Inflammatory macrophage treated with lipopolysaccharide for 1 hour (primary cell): ENCODE measurements around the gene USP32.
A peak's percentile ranks its signal among the peaks of the same experiment; 100 is the strongest.

Source experiments
- DNase-seq, 2 donors: peaks; one replicate each; pipeline ENCODE4 v3.0.0-alpha.2; 2020 to 2022

Gene USP32

DNA sequence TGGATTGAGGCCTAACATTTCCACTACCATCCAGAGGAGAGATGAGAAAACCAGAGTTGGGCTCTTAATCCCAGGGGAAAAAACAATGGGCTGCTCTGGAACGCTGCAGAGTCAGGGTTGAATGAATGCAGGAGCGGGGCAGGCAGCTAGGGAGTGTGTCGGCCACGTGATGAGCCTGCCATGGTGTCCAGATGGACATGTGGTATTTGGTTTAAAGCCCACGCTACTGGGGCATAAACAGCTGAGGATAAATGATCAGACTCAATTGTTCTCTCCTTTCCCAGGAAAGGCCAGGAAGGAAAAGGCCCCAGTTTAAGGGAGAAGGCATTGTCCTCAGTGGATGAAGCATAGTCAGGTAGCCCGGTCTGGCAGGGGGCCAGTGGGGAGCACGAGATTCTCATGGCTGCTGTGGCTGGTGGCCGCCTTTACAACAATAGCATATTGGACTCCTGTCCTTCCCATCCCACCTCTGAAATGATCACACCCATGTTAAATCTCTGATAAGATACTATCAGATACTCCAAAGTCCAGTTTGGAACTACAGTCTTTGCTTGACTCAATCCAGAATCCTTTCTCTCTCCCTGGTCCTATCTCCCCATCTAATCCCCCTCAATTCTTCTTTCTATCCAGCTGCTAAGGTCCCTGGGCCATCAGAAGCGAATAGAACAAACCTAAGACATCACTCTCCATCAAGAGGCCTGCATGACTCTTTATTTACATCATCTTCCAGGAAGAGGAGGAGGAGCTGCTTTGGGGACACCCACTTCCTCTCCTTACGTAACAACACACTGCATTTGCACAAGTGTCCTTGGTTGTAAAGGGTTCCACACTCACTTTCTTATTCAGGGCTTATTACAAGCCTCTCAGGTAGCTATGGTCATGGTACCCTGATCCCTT lies 221.8 kb downstream of the USP32 start:
- DNase-seq, result peak; percentile 64 to 83

DNA sequence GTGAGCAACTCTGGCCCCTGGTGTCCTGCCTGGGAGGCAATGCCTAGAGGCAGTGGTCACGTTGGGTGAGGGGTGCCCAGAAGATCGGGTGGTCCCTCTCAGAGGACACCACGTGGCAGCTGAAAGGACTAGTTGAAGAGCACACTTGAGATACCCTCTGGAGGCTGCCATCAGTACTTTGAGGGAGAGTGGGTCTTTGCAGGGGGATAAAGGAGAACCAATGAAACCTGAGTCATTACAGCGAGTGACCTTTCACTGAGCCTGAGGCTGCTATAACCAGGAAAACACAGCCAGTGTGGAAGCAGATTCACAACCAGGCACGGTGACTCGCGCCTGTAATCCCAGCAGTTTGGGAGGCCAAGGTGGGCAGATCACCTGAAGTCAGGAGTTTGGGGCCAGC lies 223.3 kb downstream of the USP32 start:
- DNase-seq, result no peak

DNA sequence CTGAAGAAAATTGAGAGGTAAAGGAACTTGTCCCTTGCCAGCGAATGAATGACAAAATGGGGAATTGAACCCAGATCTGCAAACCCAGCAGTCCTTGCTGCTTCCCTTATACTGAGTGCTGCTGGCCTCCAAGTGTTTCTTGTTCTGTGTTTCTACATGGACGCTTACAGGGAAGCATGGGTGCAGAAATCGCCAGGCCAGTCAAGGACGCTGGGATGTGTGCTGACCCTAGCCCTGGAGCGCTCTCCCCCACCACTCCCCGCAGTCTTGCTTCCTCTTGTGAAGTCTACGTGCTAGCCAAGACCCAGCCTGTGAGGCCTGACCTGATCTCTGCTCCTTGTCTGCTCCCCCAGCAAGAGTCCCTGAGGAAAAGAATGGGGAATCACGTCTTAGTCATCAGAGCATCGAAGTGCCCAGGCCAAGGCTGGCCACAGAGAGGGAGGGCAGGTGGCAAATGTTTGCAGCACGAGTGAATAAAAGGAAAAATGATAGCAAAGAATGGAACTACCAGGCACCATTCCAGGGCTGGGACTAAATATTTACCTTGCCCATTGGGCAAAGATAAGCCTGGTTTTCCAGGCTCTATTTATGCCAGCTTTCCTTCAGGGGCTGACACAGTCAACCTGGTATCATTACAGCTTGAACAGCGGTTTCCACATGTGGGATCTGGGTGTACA lies 224.7 kb downstream of the USP32 start:
- no peak for DNase-seq

DNA sequence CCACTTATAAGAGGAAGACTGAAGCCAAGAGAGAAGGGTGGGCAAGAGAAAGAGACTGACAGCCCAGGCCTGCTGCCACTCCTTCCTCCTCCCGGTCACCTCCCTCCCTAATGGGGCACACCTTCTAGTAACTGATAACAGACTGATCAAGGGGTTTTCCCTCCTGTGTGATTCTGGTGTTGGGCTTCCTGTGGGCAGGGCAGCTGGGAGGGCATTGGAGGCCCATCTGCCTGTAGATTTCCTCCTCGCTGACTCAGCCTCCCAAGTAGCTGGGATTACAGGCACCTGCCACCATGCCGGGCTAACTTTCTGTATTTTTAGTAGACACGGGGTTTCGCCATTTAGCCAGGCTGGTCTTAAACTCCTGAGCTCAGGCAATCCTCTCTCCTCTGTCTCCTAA lies 226.0 kb downstream of the USP32 start:
- no peak for DNase-seq

DNA sequence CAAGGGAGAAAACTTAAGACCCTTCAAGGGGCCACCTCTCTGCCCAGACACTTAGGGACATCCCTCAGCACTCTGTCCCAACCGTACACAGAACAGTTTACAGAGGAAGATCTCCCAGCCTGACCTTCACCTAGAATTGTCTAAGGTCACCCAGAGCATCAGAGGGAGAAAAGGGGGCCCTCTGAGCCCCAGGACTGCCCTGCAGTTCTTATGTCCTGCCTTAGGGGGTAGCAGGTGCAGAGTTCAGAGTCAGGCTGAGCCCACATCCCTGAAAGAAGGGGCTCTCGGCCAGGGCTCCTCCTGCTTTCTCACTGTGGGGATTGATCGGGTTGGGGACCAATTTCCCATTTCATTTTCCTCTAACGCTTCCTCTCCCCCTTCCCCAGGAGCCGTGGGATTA lies 226.7 kb downstream of the USP32 start:
- no peak for DNase-seq

DNA sequence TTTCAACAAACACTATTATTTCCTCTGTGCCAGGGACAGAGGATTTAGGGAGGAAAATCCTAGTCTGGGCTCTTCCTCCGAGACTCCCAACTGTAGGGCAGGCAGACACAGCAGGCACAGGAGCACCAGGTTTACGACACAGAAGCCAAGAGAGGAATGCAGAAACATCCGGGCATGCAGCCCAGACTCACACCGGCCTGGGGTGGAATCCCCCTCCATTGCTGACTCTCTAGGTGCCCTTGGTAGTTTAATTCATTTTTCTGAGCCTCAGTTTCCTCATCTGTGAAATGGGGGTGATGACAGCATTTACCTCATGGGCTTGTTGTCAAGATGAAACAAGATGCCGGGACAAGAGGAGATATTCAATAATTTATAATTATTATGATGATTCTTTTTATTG lies 227.2 kb downstream of the USP32 start:
- no peak for DNase-seq

DNA sequence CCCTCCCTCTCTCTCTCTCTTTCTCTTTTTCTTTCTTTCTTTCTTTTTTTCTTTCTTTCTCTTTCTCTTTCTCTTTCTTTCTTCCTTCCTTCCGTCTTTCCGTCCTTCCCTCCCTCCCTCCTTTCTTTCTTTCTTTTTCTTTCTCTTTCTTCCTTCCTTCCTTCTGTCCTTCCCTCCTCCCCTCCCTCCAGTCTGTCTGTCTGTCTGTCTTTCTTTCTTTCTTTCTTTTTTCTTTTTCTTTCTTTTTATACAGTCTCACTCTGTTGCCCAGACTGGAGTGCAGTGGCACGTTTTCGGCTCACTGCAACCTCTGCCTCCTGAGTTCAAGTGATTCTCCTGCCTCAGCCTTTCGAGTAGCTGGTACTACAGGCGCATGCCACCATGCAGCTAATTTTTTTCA lies 227.8 kb downstream of the USP32 start:
- no peak for DNase-seq

DNA sequence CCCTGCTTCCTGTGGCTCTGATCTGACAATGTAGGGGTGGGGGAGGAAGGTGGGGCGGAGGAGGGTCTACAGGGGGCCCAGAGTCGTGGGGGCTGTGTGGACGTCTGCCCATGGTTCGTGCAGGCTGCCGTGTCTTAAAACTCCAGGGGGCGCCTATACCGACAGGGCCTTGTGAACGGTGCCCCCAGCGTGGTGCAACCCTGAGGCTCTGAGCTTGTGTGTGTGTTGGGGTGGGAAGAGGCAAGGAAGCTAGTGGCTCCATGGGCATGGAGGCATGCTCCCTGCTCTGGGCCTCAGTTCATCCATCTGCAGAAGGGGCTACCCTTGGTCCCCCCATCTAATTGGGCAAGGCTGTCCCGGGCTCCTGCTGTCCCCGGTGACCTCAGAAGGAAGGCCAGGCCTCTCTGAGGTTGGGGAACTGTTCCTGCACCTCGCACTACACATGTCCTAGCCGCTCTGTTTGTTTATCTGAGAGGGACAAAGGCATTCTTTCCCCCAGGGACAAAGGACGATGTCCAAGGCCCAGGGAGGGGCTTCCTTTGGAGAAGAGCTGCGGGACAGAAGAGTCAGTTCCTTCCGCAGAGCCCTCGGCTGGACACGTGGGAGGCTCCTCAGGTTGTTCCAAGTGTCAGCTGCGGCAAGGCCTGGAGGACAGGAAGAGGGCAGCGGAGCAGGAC lies 228.7 kb downstream of the USP32 start:
- no peak for DNase-seq

DNA sequence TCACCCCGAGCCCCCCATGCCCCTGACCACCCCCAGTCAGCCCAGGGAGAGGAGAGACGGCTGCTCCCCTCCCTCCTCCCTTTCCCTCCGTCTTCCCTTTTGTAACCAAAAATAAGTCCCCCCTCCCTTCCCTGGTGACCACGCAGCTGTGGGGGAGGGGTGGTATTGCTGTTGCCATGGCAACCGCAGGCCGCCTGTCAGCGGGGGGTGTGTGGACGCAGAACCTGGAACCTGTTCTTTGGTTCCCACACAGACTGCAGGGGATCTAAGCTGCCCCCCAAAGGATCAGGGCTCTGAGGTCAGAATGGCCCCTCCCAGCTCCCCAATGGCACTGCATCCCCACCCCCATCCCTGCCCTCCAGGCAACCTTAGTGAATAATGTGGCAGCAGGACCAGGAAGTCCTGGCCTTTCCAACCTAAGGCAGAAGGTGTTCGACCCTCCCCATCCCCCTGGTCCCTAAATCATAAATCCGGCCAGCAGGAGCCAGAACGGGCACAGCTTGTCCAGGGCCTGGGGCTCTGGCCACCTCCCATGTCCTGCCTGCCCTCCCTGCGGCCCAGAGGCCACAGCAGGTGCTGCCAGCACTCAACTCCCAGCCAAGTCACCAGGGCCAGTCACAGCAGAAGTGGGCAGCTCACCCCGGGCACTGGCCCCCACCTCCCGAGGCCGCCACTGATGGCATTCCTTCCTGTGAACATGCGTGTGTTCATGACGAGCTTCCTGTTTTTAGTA lies 230.2 kb downstream of the USP32 start:
- no peak for DNase-seq

DNA sequence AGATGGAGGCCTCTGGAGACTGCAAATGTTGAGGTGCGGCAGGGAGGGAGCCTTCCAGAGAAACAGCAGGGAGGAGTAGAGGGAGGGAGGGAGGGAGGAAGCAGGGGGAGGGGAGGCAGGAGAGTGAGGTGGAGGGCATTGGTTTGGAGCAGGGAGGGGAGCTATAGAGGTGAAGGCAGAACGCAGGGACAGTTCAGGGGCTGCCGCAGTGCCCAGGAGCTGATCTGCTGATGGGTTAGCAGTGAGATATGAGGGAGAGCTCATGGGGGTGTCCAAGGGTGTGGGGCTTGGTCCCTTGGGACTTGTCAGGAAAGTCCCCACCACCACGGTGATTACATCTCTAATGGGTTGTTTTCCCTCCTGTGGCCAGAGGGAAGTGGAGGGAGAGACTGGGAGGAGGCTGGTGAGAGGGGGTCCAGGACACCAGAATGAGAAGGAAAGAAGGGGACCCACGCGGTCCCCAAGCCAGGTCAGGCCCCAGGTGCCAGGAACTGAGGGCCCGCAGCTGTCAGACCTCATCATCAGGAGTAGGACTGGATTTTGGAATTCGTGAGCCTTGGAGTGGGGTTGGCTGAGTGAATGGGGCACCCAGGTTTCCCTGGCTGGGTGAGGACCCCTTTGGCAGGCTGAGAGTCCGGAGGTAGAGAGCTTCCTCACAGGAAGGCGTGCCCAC lies 231.0 kb downstream of the USP32 start:
- DNase-seq, result peak in 1 of 2 donors; percentile 39

DNA sequence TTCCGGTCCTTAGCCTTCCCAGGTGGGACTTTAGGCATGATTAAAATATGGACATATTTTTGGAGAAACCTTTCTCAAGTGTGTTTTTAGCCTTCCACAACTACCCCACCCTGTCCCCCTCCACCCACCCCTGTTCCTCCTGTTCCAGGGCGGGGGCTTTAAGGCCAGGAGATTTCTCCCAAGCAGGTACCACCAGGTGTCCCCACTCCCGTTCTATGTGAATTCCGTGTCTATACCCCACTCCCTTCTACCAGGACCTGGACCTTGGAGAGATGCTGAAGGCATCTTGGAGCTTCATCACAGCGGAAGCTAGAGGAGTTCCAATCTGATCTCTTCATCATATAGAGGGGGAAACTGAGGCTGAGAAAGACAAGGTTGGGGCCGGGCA lies 232.5 kb downstream of the USP32 start:
- no peak for DNase-seq

DNA sequence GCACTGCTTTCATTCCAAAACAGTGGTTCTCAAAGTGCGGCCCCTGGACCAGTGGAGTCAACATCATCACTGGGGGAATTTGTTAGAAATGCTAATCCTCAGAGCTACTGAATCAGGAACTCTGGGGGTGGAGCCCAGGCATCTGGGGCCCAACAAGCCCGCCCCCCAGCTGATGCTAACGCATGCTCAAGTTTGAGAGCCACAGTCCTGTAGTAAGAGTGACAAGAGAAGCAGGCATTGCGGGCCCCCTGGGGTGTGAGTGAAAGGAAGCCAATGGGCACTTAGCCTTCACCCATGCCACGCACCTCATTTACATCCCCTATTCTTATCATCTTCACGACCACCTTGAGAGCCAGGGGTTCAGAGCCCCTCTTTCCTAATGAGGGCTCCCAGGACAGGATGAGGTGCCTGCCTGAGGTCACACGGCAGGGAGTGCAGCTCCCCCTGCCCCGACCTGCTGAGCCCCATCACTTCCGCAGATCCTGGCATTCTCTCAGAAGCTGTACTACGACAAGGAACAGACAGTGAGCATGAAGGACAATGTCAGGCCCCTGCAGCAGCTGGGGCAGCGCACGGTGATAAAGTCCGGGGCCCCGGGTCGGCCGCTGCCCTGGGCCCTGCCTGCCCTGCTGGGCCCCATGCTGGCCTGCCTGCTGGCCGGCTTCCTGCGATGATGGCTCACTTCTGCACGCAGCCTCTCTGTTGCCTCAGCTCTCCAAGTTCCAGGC lies 233.0 kb downstream of the USP32 start:
- DNase-seq, result no peak

DNA sequence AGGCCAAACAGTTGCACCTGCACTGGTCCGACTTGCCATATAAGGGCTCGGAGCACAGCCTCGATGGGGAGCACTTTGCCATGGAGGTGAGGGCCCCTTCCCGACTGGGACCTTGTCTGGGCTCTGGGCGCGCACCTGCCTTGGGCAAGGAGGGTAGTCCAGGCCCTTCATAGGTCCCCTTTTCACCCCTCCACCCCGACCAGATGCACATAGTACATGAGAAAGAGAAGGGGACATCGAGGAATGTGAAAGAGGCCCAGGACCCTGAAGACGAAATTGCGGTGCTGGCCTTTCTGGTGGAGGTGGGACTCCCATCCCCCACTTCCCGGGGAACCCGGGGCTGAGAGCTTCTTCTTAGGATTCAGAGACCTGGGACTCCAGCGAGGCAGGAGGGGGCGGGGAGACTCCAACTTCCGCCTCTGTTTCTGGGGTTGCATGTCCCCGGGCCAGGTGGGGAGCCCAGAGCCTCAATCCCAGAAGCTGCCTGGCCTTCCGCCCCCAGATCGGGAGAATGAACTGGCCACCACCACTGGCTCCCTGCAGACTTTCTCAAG lies 234.4 kb downstream of the USP32 start:
- no peak for DNase-seq

DNA sequence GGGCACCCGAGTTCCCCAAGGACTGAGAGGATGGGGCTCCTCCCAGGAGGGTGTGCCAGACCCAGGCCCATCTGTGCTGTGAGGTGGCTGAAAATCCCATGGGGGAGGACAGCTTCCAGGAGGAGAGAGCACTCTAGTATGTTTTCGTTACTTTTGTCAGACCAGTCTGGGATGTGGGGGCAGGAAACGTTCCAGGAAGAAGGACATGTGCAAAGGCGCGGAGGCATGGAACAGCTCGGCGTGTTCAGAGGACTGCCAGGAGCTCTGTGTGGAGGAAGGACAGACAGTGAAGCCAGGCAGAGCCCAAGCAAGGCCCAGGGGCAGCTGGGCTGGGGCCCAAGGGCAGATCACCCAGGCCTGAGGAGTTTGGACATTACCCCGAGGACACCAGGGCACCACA lies 235.2 kb downstream of the USP32 start:
- DNase-seq, result no peak

DNA sequence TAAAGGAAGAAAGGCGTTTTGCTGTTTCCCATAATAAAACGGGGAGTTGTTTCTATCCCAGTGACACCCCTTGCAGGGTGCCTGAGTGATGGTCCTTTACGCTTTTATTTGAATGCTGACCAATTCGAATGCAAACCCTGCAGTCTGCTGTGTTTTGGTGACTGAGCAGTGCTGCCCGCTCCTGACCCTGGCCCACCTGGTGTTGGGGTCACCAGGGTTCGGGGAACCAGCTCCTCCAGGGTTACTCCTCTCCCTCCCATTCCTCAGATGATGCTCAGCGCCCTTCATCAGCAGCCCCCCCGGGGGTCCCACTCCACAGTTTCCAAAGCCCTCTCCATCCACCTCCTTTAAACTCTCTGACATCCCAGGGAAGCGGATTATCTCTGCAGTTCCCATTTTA lies 236.1 kb downstream of the USP32 start:
- no peak for DNase-seq

DNA sequence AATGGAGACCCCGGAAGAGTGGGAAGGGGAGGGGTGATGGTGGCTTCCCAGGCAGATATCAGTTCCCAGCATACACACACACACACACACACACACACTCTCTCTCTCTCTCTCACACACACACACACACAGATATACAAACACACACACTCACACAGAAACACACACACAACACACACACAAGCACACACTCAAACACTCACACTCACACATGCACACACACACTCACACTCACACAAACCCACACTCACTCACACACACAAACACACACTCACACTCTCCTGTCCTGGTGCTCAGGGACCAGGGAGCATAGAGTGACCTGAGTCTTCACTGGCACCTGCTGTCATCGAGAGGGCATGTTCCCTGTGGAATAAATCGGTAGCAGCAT lies 236.5 kb downstream of the USP32 start:
- no peak for DNase-seq

DNA sequence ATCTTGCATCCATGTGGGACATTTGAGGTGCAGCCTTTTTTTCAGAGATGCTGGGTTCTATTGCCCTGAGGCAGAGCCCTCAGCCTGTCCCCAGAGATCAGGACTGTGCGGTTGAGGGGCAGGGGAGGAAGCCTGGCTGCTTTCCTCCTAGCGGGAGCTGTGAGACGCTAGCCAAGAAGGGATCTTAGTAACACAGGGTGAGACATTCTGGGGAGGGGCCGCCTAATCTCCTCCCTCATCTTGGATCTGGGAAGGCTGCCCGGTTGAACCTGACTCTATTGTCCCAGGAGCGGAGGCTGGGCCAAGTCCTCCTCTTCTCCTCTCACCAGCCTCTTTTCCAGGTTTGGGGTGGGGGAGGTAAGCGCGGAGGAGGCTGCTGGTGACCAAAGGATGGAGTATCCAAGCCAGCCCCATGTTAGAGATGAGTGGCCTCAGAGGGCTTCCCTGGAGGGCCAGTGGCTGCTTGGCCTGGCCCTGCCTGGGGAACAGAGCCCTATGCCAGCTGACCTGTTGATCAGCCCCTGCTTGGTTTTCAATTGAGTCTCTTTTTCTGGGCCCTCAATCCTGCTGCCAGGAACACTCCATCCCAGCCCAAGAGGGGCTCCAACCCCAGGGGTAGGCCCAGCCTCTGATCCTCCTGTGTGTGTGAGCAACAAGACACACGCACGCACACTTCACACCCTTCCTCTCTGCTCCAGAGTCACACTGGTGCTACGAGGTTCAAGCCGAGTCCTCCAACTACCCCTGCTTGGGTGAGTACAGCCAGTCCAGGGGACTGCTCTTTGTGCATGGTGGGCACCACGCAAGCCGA lies 237.1 kb downstream of the USP32 start:
- no peak for DNase-seq

DNA sequence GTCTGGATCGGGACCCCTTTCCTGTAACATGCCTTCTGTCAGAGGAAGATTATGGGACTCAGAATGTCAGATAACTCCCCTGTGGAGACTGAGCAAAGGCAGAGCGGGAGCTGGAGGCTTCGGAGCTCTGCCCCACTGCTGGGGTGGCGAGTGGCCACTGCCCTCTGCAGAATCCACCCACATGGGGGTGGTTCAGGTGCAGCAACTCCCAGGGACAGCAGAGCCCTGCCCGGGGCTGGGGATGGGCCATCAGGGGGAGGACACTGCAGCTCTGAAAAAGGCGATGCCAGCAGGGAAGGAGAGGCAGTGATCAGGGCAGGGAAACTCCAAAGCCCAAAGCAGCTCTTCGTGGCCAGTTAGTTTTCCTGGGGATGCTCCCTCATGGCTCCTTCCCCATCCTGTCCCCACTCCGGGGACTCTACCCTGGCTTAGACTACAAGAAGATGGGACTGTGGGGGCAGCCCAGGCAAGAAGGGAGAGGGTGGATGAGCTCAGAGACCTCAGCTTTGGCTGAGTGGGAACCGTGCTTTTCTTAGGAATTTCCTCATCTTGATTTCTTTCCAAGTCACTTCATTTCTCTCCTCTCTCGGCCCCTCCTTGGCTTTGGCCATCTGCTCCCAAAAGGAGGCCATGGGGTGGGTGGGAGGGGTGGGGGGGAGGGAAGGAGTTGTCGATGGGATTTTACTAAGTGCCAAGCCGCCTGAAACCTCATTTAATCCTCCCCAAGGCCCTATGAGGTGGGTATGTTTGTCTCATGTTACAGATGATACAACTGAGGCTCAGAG lies 238.1 kb downstream of the USP32 start:
- no peak for DNase-seq

DNA sequence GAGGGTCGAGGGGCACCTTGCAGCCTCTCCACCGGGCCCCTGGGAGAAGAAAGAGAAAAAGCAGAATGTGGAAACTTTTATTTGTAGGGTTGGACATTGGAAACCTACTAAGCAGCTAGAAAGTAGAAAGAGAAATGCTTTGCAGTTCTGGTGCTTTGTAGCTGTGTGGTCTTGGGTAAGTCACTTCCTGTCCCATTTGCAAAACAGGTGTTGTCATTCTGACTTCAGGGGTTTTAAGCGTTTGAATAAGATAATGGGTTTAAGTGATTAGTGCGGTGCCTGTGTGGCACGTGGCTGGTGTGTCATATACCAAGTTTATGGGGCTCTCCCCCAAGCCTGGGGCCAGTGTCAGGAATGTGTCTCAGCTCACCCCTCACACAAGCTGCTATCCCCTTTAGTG lies 240.6 kb downstream of the USP32 start:
- no peak for DNase-seq
